KMS-11 (cell line): Measurements from ENCODE around the gene OSBP2.

ENCODE experiments used
- H2AFZ ChIP-seq: fragments of 200-600 bp; sonication (generic); 2 replicates; pipeline ENCODE4 v1.6.1; 2016; ENCODE audit warnings: antibody characterized with exemption, mixed run types, low read depth
- H3K27ac ChIP-seq: fragments of 200-600 bp; sonication (generic); 2 replicates; pipeline ENCODE4 v1.6.1; 2016; ENCODE audit warnings: mild to moderate bottlenecking, mixed run types
- H3K27me3 ChIP-seq: fragments of 200-600 bp; sonication (generic); 2 replicates; pipeline ENCODE4 v1.6.1; 2017; ENCODE audit warnings: mild to moderate bottlenecking, low read depth, mixed run types, moderate library complexity; ENCODE audit not compliant: insufficient read depth
- H3K36me3 ChIP-seq: fragments of 200-600 bp; sonication (generic); 2 replicates; pipeline ENCODE4 v1.6.1; 2017; ENCODE audit warnings: mild to moderate bottlenecking, mixed run types; ENCODE audit not compliant: insufficient read depth
- H3K4me1 ChIP-seq: fragments of 200-600 bp; sonication (generic); 2 replicates; pipeline ENCODE4 v1.6.1; 2016; ENCODE audit warnings: mild to moderate bottlenecking, low read depth, mixed run types; ENCODE audit not compliant: poor library complexity, severe bottlenecking
- H3K4me2 ChIP-seq: fragments of 200-600 bp; sonication (generic); 2 replicates; pipeline ENCODE4 v1.7.0; 2016; ENCODE audit warnings: mild to moderate bottlenecking, mixed run types
- H3K4me3 ChIP-seq: fragments of 200-600 bp; sonication (generic); IDR thresholded peaks from 2 replicates; pipeline ENCODE4 v1.6.1; 2017; ENCODE audit warnings: low read depth, low read length, mixed read lengths; ENCODE audit not compliant: insufficient read depth
- H3K79me2 ChIP-seq: fragments of 200-600 bp; sonication (generic); 2 replicates; pipeline ENCODE4 v1.6.1; 2016; ENCODE audit warnings: low read depth, mixed run types; ENCODE audit not compliant: insufficient read depth
- H3K9ac ChIP-seq: fragments of 200-600 bp; sonication (generic); 2 replicates; pipeline ENCODE4 v1.6.1; 2016; ENCODE audit warnings: mild to moderate bottlenecking, mixed run types
- H4K20me1 ChIP-seq: fragments of 200-600 bp; sonication (generic); 2 replicates; pipeline ENCODE4 v1.6.1; 2016; ENCODE audit warnings: mild to moderate bottlenecking, mixed run types; ENCODE audit not compliant: insufficient read depth
- CTCF ChIP-seq: fragments of 200-600 bp; sonication (generic); conservative IDR thresholded peaks from 2 replicates; pipeline ENCODE4 v1.6.1; 2017; ENCODE audit warnings: low read depth, mild to moderate bottlenecking, antibody characterized with exemption, low read length, moderate library complexity, mixed read lengths

Gene OSBP2

DNA sequence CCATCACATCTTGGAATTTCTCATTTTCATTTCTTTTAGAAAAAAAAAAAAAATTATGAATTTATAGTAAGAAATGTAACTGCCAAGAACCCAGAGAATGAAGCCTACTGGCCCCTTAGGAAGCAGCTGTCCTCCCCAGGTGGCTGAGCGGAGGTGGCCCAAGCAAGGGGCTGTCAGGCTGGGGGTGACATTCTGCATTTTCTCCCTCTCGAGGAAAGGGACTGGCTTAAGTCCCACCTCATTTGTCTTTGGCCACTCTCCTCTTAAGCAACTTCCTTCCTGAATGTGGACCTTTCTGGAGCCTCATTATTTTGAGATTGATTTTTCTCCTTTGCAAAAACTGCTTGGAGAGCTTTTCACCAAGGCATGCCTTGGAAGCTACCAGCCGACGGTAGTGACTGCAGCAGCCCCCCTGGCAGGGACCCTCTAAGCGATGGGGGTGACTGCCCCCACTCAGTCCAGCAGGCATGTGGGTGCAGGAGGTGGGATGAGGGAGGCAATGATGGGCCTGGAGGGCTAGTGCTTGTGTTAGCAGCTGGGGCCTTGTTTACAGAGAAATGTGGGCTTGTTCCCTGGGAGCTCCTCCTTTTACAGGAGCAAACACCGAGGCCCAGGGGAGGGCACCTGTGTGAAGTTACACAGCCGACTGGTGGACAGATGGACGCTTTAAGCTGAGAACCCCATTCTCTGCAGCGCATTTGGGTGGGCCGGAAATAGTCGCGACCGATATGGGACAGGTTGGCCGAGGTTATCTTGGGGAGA lies 162.2 kb downstream of the OSBP2 start:
- no peaks in the 10 kb centered on the region for H3K79me2 ChIP-seq
- no peaks in the 10 kb centered on the region for H3K36me3 ChIP-seq
- H3K4me1 ChIP-seq: no peaks in the 10 kb centered on the region
- no peak overlapping the region for H3K4me3 ChIP-seq
- no peaks in the 10 kb centered on the region for H3K27me3 ChIP-seq
- no peak for TF ChIP-seq CTCF
- H4K20me1 ChIP-seq: no peaks in the 10 kb centered on the region
- no peak overlapping the region for H3K27ac ChIP-seq
- no peak overlapping the region for H3K9ac ChIP-seq
- H2AFZ ChIP-seq: no peak overlapping the region
- no peak overlapping the region for H3K4me2 ChIP-seq

DNA sequence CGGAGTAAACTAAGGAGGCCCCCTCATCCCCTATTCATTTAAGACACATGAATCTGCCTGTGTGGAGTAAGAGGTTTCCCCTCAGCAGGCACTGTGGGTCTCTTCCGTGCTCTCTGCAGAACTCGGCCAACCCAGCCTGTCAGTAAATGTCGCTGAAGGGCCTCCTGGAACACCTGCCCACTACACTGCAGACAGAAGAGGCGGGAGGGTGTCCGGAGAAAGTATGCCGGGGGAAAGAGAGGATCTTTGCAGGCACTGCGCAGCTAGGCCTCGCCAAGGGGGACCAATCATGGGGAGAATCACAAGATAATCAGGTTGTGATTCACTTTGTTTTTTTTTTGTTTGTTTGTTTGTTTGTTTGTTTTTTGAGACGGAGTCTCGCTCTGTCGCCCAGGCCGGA lies 163.1 kb downstream of the OSBP2 start:
- Histone ChIP-seq H3K79me2 (no peaks in the 10 kb centered on the region), H3K4me1 (no peaks in the 10 kb centered on the region), H3K36me3 (no peaks in the 10 kb centered on the region), H4K20me1 (no peaks in the 10 kb centered on the region), H2AFZ (no peak overlapping the region), H3K27ac (no peak overlapping the region), H3K4me2 (no peak overlapping the region), H3K4me3 (no peak overlapping the region), H3K27me3 (no peaks in the 10 kb centered on the region), H3K9ac (no peak overlapping the region)
- no peak for TF ChIP-seq CTCF

- H3K4me2 ChIP-seq: no peak overlapping the region
- no peak overlapping the region for H3K4me3 ChIP-seq
- H4K20me1 ChIP-seq: no peaks in the 10 kb centered on the region
- H3K27ac ChIP-seq: no peak overlapping the region
- no peaks in the 10 kb centered on the region for H3K36me3 ChIP-seq
- H3K79me2 ChIP-seq: no peaks in the 10 kb centered on the region
- H3K9ac ChIP-seq: no peak overlapping the region
- H2AFZ ChIP-seq: no peak overlapping the region
- no peaks in the 10 kb centered on the region for H3K4me1 ChIP-seq
- no peaks in the 10 kb centered on the region for H3K27me3 ChIP-seq
- TF ChIP-seq CTCF: no peak
Measured at GRCh38 chr22:30858976-30859713, 164.5 kb downstream of the OSBP2 start.

DNA sequence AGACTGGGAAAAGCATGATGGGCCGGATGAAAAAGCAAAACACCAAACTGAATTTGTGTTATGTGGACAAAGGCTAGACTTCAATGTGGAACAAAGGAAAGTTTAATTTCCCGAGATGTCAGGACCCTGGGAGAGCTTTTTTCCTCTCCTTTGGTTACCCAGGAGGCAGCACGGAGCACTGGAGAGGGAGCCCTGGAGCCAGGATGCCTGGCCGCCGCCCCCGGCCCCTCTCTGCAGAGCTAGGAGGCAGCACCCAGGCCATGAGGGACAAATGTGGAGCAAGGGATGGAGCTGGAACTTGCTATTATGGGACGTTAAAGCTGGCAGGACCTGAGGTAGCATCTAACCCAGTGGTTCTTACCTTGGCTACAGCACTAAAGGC lies 165.0 kb downstream of the OSBP2 start:
- TF ChIP-seq CTCF: no peak
- Histone ChIP-seq H3K27me3 (no peaks in the 10 kb centered on the region), H3K4me3 (no peak overlapping the region), H3K9ac (no peak overlapping the region), H3K79me2 (no peaks in the 10 kb centered on the region), H3K36me3 (no peaks in the 10 kb centered on the region), H3K4me1 (no peaks in the 10 kb centered on the region), H2AFZ (no peak overlapping the region), H3K27ac (no peak overlapping the region), H4K20me1 (no peaks in the 10 kb centered on the region), H3K4me2 (no peak overlapping the region)
